ENCODE results near the gene LRPAP1. TPM values are rescaled to one million over a fixed set of nuclear protein-coding genes. Genes with fewer than 3 reads are reported as not detected.
"Not testable (repeated sequence)": the region's sequence is repeated elsewhere in the genome, so short reads cannot be mapped to it uniquely, and the experiment has no call there.

The LRPAP1 gene
- total RNA-seq, 5 donors from 2014 or later (not counting 1 experiment from before 2014, with no cell fraction given), result 81.2 to 88.4 (median 81.9) TPM

GRCh38 chr4:3459156-3459555 is 73.1 kb downstream of the LRPAP1 start:
- WGBS (ENCODE audit: insufficient coverage), result 69% methylated on average over 3 of the region's 5 CpGs
- CTCF ChIA-PET; H3K27ac Mint-ChIP-seq; H3K4me1 Mint-ChIP-seq; H3K36me3 ChIP-seq (ENCODE audit: control insufficient read depth in 2 of 2, extremely low read depth in 1 of 2, insufficient read depth in 1 of 2, low read length in 1 of 2); H3K4me3 Mint-ChIP-seq; H3K36me3 Mint-ChIP-seq; H3K27ac ChIP-seq (ENCODE audit: low read length); POLR2A ChIA-PET; H3K9me3 ChIP-seq; H3K4me1 ChIP-seq (ENCODE audit: control insufficient read depth in 1 of 2, extremely low read depth in 1 of 2, insufficient read depth in 2 of 2, low read length in 2 of 2); ATAC-seq (replicated peaks in 1 of 4); H3K4me3 ChIP-seq (ENCODE audit: control insufficient read depth in 1 of 2, extremely low read depth in 1 of 2, low read length in 1 of 2); DNase-seq: not testable (repeated sequence)
- Mint-ChIP-seq H3K27me3 (peaks cover 11 to 21% of the 10 kb centered on the region in 2 donors), H3K9me3 (peaks cover 4 to 15% (median 7%) of the 10 kb centered on the region in 3 donors)
- H3K27me3 ChIP-seq (replicated peaks in 1 of 2; ENCODE audit: control insufficient read depth in 2 of 2, extremely low read depth in 1 of 2, insufficient read depth in 2 of 2, low read length in 1 of 2), result peaks cover 0 to 31% of the 10 kb centered on the region in 2 experiments

- peaks cover 2% of the 10 kb centered on the region for H3K9me3 ChIP-seq
- POLR2A ChIA-PET, result no interaction called here
- Mint-ChIP-seq H3K4me1 (no peaks in the 10 kb centered on the region), H3K27ac (no peak overlapping the region), H3K36me3 (no peaks in the 10 kb centered on the region), H3K27me3 (peaks cover 11 to 21% of the 10 kb centered on the region in 2 donors), H3K9me3 (peaks cover 4 to 15% (median 7%) of the 10 kb centered on the region in 3 donors), H3K4me3 (no peak overlapping the region)
- no peak overlapping the region for H3K27ac ChIP-seq (ENCODE audit: low read length)
- WGBS (ENCODE audit: insufficient coverage), result 93% methylated on average over 3 of the region's 6 CpGs
- DNase-seq (no peak), ATAC-seq (replicated peaks in 1 of 4) (no peak)
- CTCF ChIA-PET, result no interaction called here
- H3K4me1 ChIP-seq (ENCODE audit: control insufficient read depth in 1 of 2, extremely low read depth in 1 of 2, insufficient read depth in 2 of 2, low read length in 2 of 2), result no peaks in the 10 kb centered on the region
- peaks cover 0 to 24% of the 10 kb centered on the region in 2 experiments for H3K27me3 ChIP-seq (replicated peaks in 1 of 2; ENCODE audit: control insufficient read depth in 2 of 2, extremely low read depth in 1 of 2, insufficient read depth in 2 of 2, low read length in 1 of 2)
- H3K4me3 ChIP-seq (ENCODE audit: control insufficient read depth in 1 of 2, extremely low read depth in 1 of 2, low read length in 1 of 2), result no peak overlapping the region
- H3K36me3 ChIP-seq (ENCODE audit: control insufficient read depth in 2 of 2, extremely low read depth in 1 of 2, insufficient read depth in 1 of 2, low read length in 1 of 2), result no peaks in the 10 kb centered on the region
Observed at GRCh38 chr4:3458371-3458770, 73.9 kb downstream of the LRPAP1 start.

GRCh38 chr4:3455596-3455995 is 76.6 kb downstream of the LRPAP1 start:
- CTCF ChIA-PET; H3K36me3 ChIP-seq (ENCODE audit: control insufficient read depth in 2 of 2, extremely low read depth in 1 of 2, insufficient read depth in 1 of 2, low read length in 1 of 2); ATAC-seq (replicated peaks in 1 of 4); POLR2A ChIA-PET; H3K27me3 Mint-ChIP-seq; H3K27me3 ChIP-seq (replicated peaks in 1 of 2; ENCODE audit: control insufficient read depth in 2 of 2, extremely low read depth in 1 of 2, insufficient read depth in 2 of 2, low read length in 1 of 2); H3K9me3 ChIP-seq; DNase-seq; H3K4me3 Mint-ChIP-seq; H3K27ac ChIP-seq (ENCODE audit: low read length); H3K4me1 Mint-ChIP-seq; H3K4me3 ChIP-seq (ENCODE audit: control insufficient read depth in 1 of 2, extremely low read depth in 1 of 2, low read length in 1 of 2); H3K27ac Mint-ChIP-seq; H3K36me3 Mint-ChIP-seq; H3K4me1 ChIP-seq (ENCODE audit: control insufficient read depth in 1 of 2, extremely low read depth in 1 of 2, insufficient read depth in 2 of 2, low read length in 2 of 2): not testable (repeated sequence)
- WGBS (ENCODE audit: insufficient coverage), result 79% methylated on average over 3 of the region's 3 CpGs
- peaks cover 4 to 15% (median 7%) of the 10 kb centered on the region in 3 donors for H3K9me3 Mint-ChIP-seq

Other genes with a start within 250 kb of the LRPAP1 start
- 10 to 100 TPM in 3 of 5 donors, 1 to 10 TPM in 2; 6.4 to 15.3 (median 10.5) TPM for gene RGS12, start 239.4 kb downstream of the LRPAP1 start, total RNA-seq
- gene HGFAC, start 90.5 kb downstream of the LRPAP1 start, total RNA-seq, result under 1 TPM in 3 of 5 donors, not detected in 2; 0.33 to 0.73 (median 0.70) TPM
- under 1 TPM in 3 of 5 donors, not detected in 2; 0.22 to 0.58 (median 0.36) TPM for gene DOK7, start 69.1 kb downstream of the LRPAP1 start, total RNA-seq
- gene ADRA2C, start 234.0 kb upstream of the LRPAP1 start, total RNA-seq, result under 1 TPM in 2 of 5 donors, not detected in 3; 0.16 to 0.18 TPM

Measured in T-cell (primary cell).